CD4-positive, alpha-beta T cell treated with Interleukin-4 for 1 hour (primary cell): ENCODE data around the gene FAM180A.

Experiments used
- DNase-seq, 2 donors: peaks; one replicate each; pipeline ENCODE4 v3.0.0-alpha.2; 2020 to 2022

The FAM180A gene

DNA sequence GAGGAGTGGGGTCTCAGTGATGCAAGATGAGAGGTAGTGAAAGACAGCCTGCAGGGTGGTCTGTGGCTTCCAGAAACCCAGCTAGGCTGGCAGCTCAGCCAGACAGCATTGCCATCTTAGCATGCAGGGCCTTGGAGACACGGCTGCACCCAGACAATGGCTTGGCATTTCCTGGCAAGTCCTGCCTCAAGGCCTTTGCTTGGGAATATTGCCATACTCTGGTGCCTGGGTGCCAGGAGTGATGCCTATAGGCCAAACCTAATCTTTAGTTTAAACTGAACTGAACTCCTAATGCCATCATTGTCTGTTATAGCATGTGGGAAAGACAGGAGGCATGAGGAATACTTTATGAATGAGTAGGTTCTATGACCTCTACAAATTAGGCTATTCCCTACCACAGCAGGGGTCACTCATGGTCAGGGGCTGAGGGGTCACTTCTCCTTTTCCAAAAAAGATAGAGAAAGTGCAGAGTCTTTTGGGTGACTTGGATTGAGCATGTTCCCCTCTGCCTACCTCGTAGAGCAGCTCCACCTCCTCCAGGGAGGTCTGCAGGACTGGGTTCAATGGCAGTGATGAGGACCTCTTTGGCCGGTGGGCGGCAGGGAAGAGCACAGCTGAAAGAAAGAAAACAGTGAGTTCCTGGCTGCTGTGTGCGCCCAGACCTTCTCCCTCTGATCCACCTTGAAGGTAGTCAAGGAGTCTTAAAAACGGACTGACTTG is 11.9 kb downstream of the FAM180A start:
- no peak for DNase-seq

DNA sequence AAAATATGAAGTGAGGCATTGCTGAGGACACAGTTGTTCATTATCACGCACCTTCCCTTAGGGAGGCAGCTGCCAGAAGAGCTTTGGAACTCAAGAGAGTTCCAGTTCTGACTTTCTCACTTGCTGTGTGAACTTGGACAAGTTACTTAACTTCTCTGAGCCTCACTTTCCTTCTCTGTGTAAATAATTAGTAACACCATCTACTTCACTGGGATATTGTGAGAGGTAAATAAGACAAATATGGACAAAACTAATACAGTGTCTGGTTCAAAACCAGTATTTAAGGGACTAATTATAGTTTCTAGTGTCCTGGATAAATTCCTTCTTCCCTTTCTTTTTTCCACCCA is 14.3 kb downstream of the FAM180A start:
- no peak for DNase-seq

DNA sequence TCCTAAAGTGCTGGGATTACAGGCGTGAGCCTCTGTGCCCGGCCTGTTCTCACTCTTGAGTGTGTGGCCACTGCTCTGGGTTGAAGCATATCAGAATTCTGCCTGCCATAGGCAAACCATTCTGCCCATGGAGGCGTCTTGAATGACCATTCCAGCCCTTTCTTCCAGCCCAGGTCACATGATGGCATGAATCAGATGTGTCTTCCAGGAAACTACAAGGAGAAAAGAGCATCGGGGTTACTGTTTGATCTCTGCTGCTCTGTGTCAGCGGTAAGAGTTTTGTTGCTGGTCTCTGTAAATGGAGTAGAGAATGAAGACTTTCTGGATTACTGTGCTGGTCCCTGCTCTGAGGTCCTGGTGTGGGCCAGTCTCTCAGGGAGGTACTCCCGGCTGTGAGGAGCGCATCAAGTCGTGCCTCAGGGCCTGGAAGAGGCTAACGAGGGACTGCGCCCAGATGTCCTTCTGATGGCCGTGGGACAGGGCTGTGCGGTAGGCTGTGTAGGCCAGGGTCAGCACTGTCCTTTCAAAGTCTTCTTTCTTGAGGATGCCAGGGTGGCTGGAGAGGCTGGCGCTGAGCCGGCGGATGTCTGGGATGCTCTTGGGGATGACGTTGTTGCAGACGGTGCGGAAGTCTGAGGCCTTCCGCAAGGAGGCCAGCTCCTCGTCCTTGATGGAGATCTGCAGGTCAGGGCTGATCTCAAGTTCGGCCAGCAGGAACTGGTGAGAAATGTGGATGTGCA is 14.8 kb downstream of the FAM180A start:
- no peak for DNase-seq

DNA sequence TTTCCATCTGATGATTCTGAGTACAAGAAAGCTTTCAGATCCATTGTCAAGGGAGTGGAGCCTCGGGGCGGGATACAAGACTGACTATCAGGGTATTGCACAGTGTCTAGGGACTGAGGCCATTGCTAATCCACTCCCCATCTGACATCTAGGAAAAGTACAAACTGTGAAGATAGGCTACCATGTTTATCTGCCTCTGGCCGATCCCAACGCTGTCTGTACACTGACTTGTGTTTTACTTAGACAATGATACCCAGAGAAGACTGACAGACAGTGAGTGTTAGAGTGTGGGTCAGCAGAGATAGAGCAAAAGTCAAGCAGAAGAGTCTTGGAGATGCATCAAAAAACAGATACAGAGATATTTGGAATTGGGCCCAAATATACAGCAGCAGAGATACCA is 17.5 kb downstream of the FAM180A start:
- DNase-seq, result no peak

DNA sequence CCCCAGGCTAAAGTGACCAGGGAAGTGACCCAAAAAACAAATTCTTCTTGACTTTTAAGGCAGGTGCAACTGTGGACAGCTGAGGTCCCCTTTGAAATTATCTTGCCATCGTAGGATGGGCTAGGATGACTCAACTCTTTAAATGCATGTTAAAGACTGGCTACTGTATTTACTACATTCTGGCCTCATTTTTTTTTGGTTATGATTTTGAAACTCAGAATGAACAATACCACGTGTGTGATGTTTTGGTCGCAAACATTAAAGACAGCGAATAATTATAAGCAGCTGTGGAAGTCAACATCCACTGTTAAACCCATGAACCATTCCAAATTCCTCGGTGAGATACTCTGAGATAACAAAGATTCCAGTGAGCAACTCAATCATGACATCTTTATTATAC is 19.4 kb downstream of the FAM180A start:
- DNase-seq, result no peak

DNA sequence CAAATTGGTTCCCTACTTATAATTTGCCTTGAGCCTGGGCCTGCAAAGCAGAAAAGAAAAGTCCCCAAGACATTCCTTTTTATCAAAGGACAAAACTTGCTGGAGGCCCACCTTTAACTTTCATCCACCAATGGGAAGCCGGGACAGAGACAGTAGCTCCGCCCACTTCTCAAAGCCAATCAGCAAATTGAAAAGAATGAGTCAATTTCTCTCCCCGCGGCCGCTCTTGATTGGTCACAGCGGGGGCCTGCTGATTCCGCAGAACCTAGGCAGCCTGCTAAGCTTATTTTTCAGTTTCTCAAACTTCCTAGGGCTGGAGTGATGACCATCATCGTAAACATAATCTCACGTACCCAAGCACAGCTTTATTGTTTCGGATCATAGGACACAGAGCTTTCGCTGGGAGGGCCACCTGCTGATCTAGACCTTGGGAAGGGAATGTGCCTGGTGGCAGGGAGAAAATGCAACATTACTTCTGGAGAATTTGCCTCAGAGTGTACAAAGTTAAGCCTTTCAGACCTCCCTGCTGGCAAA is 20.4 kb downstream of the FAM180A start, which contains the start of gene SLC13A4:
Gene SLC13A4 (minus strand): TSS at position 51 of the 534 bp plus-strand sequence. CDS start 690 bp downstream, outside the sequence.
- DNase-seq, result no peak

DNA sequence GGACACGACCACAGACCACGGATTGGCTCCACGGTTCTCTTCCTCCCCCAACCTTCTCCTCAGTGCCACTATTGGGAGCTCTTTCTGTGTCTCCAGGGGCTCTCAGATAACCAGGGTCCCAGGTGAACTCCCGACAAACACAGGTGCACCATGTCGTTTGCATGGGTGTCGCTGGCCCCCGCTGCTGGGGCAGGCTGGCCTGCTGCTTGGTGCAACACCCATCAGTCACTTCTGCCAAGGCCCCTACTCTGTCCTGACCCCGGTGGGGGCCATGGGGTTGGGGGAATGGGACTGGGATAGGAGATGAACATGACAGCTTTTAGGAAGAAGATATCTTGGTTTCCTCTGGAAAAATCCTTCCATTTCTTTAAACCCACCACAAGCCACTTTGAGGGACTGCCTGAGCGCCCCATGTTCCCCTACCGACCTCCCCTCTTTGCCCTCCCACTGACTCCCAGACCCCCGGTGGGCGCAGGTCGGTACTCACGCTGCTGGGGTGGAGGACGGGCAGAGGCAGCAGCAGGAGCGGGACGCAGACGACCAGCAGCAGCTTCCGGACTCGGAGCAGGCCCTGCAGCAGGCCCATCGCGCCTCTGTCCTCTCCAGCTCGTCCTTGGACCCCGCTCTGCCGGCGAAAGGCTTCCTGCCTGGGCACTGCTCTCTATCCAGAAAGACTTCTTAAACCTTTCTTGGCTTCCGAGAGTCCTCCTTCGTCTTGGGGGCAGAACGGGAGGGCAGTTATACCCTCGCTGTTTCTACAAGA is 21.5 kb downstream of the FAM180A start:
- no peak for DNase-seq

DNA sequence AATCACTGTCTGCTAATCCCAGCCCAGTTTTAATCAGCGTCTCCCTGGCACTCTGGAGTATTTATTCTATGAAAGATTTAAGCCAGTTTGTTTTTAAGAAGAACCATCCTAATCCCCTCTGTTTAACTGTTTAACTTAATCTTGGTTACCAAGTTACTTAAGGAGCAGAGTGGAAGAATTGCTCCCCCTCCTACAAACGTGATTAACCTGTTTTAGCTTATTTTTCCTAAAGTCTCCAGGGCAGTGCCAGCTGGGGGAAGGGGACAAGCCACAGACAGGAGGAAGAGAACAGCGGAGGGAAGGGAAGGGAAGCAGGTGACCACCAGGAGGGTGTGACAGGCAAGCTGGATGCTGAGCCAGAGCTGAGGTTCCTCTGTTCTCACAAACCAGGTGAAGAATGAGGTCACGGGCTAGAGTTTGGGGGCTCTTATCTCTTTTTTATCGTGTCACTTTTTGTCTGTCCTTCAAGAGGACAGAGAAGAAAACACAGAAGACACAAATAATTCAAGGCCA is 22.3 kb downstream of the FAM180A start:
- no peak for DNase-seq

DNA sequence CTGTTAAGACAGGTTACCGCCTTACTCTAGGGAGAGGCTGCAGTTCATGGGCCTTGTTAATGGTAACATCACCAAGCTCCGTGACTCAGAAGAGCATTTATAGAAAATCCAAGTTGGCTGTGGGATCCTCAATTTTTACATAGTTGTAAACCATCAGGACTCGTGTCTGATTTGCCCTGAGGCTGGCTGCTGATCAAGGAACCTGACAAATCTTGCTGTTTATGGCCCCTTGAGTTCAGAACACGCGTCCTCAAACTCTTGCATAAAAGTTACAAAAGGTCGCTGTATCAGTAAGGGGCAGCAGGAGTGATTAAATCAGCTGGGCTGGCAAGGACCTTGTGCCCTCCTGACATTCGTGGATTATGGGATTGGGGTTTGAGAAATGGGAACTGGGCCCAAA is 25.2 kb downstream of the FAM180A start:
- DNase-seq, result no peak

DNA sequence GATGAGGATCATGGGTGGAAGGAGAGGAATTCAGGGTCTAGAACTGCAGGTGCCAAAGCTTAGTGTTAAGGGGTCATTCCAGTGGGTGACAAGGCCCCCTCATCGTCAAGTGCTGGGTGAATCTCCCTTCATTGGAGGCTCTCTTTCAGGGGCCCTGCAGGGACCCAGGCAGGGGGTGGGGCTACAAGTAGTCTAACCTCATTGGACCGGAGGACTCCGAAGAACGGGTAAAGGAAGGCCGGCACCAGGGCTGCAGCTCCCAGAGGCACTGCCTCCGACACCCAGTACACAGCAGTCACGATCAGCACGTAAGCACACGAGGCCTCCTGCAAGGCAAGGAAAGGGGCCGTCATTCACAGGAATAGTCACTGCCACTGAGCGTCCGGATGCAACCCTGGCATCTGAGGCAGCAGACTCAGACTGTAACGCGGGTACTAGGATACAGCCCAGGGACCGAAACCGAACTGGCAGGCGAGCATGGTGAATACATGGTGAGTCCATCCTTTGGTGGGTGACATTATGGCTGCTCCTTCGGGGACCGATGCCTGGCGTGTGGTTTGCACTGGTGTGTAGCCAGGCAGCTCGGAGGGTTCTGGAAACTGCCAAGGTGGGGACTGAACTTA is 27.3 kb downstream of the FAM180A start:
- DNase-seq, result no peak

DNA sequence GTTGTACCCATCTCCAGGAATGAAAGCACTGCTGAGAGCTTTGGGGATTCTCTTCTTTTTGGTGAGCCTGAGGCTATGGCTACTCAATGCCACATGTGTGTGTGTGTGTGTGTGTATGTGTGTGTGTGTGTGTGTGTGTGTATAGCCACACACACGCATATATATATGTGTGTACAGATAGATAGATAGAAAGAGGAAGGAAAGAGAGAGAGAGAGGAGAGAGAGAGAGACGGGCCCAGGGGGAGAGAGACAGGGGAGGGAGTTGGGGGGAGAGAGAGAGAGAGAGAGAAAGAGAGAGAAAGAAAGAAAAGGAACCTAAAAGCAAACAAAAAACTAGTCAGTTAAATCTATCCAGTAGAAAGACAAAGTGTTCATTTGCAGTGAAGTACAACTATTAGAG is 28.9 kb downstream of the FAM180A start:
- no peak for DNase-seq

DNA sequence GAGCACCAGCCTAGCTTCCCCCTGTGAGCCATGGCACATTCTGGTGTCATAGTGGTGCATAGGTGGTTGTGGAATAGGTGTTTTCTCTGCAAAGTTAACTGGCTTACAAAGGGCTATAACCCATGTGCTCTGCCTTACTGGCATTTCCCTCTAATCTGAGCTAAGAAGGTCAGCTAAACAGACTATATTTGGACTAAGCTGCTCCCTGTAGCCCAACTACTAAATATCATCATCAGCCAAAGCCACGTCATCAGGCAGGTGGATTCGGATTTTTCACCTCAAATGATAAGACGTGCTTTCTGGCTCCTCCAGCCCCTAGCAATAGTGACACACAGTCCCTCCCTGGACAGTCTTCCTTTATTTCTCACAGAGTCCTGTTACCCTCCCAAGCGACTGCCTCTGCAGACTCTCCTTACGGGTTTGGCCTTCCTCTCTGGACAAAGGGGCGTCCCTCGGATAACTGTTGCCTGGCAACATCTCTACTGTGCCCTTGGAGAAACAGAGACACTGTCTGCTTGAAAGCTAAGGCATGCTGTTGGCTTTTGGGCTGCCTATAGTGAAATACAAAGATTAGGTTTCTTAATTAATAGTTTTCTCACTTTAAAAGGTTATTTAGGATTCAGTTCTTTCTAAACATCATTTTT is 29.7 kb downstream of the FAM180A start:
- DNase-seq, result no peak

DNA sequence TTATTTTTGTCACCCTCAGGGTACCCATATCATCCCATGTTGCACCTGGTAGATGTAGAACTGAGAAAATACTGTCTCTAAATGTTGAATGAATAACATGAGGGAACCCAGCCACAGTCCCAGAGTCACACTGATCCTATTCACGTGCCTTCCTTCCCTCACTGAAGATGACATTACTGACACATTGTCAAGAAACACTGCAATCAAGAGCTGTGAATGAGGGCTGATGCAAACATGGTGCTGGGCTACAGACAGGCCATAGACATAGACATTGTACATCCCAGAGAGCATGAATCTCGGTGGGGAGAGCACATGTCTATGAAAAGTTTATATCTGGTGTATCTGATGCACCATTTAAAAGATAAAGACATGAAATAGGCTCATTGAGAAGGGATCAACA is 30.4 kb downstream of the FAM180A start:
- DNase-seq, result no peak

DNA sequence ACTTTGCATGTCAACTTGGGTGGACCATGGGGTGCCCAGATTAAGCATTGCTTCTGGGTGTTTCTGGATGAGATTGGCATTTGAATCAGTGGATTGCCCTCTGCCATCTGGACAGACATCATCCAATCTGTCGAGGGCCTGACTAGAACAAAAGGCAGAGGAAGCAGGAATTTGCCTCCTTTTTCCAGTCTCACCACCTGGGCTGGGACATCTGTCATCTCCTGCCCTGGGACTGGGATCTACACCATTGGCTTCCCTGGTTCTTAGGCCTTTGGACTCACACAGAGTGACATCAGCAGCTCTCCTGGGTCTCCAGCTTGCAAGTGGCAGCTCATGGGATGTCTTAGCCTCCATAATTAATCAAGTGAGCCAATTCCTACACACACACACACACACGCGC is 30.9 kb downstream of the FAM180A start:
- no peak for DNase-seq

DNA sequence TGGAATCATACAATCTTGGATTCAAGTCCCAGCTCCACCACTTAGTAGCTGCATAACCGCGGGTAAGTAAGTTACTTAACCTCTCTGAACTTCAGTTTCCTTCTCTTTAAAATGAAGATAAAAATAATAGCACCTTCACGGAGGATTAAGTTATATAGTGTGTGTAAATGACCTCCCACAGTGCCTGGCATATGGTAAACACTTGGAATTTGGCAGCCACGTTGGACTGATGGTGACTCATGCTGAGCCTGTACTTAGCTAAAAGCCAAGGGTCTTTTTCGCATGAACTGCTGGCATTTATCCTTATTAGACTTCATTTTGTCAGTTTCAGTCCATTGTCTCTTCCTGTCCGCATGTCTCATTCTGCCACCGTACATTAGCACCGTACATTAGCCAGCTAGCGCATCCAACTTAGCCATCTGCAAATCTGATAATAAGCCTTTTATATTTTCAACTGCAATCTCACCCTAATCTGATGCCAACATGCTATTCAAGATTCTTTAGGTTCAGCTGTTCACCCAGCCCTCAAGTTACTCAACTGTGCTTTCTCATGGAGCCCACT is 31.9 kb downstream of the FAM180A start:
- no peak for DNase-seq

DNA sequence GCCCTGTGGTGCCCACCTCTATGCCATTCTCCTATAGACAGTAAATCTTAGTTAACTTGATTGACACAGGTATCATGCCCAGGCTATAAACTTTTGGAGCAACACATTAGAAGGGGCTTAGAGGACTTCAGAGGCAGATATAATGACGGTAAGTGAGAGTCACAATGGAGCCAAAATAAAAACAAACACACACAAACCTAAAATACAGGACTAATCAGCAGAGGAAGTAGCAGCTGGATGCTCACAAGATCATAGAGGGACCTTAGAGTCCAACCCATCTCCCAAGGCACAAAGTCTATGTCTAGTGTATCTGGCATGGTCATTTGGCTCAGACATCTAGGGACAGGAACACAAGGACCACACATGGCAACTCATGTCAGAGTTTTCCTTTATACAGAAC is 32.9 kb downstream of the FAM180A start:
- no peak for DNase-seq

DNA sequence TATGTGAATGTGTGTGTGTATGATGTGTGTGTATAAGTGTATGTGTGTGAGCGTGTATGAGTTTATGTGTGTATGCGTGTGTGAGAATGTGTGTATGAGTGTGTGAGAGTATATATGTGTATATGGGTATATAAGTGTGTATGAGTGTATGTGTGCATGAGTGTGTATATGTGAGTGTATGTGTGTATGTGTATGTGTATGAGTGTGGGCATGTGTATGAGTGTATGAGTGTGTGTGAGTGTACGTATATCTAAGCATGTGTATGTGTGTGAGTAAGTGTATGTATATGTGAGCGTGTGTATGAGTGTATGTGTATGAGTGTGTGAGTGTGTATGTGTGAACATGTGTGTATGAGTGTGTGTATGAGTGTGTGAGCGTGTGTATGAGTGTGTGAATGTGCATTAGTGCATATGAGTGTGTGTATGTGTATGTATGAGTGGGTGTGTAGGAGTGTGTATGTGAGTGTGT is 33.5 kb downstream of the FAM180A start:
- no peak for DNase-seq

DNA sequence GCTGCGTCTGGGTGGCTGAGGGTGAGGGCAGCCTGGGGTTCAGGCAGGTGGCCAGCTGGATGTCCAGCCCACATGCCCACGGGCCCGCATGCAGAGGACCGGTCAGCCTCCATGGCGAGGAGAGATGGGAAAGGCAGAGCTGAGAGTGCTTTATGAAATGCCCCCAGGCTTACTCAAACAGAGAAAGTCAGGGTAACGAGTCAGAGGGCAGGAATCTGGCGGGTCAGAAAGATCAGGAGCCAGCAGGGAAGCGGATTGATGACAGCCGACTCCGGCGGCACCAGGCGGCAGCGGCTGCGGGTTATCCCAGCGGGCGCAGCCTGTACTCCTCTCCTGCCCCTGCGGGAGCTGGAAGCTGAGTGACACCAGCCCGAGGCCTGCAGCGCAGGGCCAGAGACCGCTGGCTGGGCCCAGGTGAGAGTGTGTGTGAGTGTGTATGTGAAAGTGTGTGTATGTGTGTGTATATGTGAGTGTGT is 34.0 kb downstream of the FAM180A start:
- no peak for DNase-seq

DNA sequence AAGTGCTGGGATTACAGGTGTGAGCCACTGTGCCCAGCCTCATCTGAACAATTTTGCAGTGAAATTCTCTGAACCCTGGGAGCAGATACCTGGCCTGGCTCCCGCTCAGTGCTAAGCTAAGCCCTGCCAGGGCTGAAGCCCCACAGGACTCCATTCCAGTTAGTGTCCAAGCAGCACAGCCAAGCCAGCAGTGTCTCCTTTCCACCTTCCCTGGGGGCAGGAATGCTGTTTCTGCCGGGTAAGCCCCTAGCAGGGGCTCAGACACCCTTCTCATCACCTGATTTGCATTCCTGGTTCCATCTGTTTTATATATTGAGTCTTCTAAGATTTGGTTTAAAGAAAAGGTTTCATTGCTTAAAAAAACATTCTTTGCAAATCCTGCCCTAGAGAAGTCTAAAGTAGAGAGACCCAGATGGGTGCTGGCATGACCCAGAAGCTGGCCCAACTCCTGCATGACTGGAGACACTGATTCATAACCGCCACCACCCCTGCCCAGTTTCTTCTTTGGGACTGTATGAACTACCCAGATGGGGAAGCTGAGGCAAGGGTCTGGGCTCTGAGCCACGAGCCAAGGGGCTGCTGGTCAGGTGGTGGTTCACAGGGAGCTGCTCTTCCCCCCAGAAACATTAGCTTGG is 34.7 kb downstream of the FAM180A start:
- no peak for DNase-seq

DNA sequence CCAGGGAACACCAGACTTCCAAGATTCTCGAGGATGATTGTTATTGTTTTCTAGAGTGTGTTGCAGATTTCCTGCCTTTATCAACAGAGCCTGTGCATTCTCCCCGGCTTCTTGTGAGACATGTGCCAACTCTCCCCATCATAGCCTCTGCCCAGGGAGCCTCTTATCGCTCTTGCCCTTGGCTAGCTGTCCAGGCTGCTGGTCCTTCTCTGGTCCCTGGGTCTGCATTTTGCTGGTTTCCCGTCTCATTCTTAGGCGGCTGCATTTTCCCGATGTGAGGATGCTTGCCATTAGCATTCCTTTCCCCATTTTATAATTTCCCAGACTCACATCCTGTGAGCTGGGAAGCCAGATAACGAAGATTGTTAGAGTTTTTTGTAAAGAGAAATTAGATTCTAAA is 35.8 kb downstream of the FAM180A start:
- DNase-seq, result no peak

DNA sequence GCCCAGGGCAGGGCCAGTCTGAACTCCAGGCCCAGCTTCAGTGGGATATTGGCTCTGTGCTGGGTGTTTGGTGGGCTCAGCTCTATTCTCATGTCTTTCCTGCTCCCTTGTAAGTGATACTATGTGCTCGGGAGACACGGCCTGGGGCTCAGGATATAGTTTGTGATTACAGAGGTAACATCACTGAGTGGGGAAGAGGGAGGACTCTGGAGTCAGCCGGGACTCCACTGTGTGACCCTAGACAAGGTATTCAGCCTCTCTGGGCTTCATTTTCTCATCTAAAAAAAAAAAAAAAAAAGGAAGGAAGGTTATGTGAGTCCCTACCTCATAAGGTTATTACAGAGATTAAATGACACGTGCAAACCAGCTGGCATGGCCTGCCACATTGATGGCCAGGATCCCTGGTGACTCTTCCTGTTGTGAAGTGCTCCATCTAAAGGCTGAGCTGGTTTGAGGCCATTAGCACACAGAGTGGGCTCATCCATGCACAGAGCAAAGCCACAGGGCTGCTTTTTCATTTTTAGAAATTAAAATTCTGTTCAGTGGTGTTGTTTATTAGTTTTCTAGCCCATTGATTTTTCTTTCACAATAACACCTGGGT is 36.3 kb downstream of the FAM180A start:
- no peak for DNase-seq
